HEK293 (cell line): ENCODE data around the gene CDK6.

Experiments
- CTCF ChIA-PET: fragments of 350-600 bp; formaldehyde crosslinking; extraction: SDS; loops from one replicate; lab custom pipeline; 2021; ENCODE audit warnings: antibody characterized with exemption; lab: Yijun Ruan, JAX
- POLR2A ChIA-PET: fragments of 300-600 bp; formaldehyde crosslinking; extraction: SDS; loops from one replicate; lab custom pipeline; 2020; ENCODE audit warnings: antibody characterized with exemption, inconsistent platforms; lab: Yijun Ruan, JAX
- H3K27ac ChIP-seq: fragments of 200-500 bp; sonication (Bioruptor generic); 2 replicates; pipeline ENCODE4 v1.5.1; 2014; ENCODE audit warnings: low read depth, low read length, control low read depth, inconsistent platforms; ENCODE audit errors: extremely low read depth
- H3K36me3 ChIP-seq, 2 experiments: fragments of 200-500 bp in 1 of 2; sonication (Bioruptor generic) in 1 of 2; 1 replicate in 1 of 2; 2 replicates in 1 of 2; pipeline ENCODE4 v1.5.1; 2014 to 2017; ENCODE audit warnings: inconsistent platforms in 2 of 2, low read length in 2 of 2; ENCODE audit not compliant: control insufficient read depth in 2 of 2, insufficient read depth in 1 of 2
- H3K4me1 ChIP-seq: fragments of 200-500 bp; sonication (Bioruptor generic); 2 replicates; pipeline ENCODE4 v1.5.1; 2014; ENCODE audit warnings: mild to moderate bottlenecking, low read length, inconsistent platforms; ENCODE audit not compliant: control insufficient read depth, insufficient read depth
- H3K4me3 ChIP-seq: 2 replicates; pipeline ENCODE4 v1.5.1; 2011; ENCODE audit warnings: low read depth, mild to moderate bottlenecking, control low read depth, low read length, moderate library complexity
- H3K9me3 ChIP-seq: fragments of 200-500 bp; sonication (Bioruptor generic); 2 replicates; pipeline ENCODE4 v1.5.1; 2014; ENCODE audit warnings: low read depth, low read length, inconsistent platforms; ENCODE audit not compliant: control insufficient read depth, insufficient read depth
- GLIS2 ChIP-seq: fragments of 450-650 bp; formaldehyde crosslinking; IDR thresholded peaks from 2 replicates; pipeline ENCODE4 v1.5.1; 2016; ENCODE audit warnings: missing biosample characterization, missing genetic modification characterization
- IKZF3 ChIP-seq: fragments of 450-650 bp; IDR thresholded peaks from 2 replicates; pipeline ENCODE4 v1.5.0; 2018; ENCODE audit warnings: missing biosample characterization, mild to moderate bottlenecking, missing genetic modification characterization, moderate library complexity
- KLF10 ChIP-seq: fragments of 450-650 bp; IDR thresholded peaks from 2 replicates; pipeline ENCODE4 v1.5.1; 2018; ENCODE audit warnings: missing biosample characterization, mild to moderate bottlenecking, missing genetic modification characterization
- KLF16 ChIP-seq: fragments of 450-650 bp; formaldehyde crosslinking; IDR thresholded peaks from 2 replicates; pipeline ENCODE4 v1.5.1; 2017; ENCODE audit warnings: missing biosample characterization, missing genetic modification characterization
- KLF9 ChIP-seq: fragments of 450-650 bp; formaldehyde crosslinking; IDR thresholded peaks from 2 replicates; pipeline ENCODE4 v1.5.1; 2016; ENCODE audit warnings: missing biosample characterization, missing genetic modification characterization, low read depth
- SCRT1 ChIP-seq: fragments of 450-650 bp; formaldehyde crosslinking; IDR thresholded peaks from 2 replicates; pipeline ENCODE4 v1.5.1; 2016; ENCODE audit warnings: missing biosample characterization, missing genetic modification characterization, borderline replicate concordance
- YY2 ChIP-seq: fragments of 450-650 bp; formaldehyde crosslinking; IDR thresholded peaks from 2 replicates; pipeline ENCODE4 v1.5.1; 2016; ENCODE audit warnings: missing biosample characterization, missing genetic modification characterization
- ZEB2 ChIP-seq: fragments of 450-650 bp; formaldehyde crosslinking; IDR thresholded peaks from 2 replicates; pipeline ENCODE4 v1.5.1; 2016; ENCODE audit warnings: missing biosample characterization, missing genetic modification characterization
- ZFP37 ChIP-seq: fragments of 450-650 bp; formaldehyde crosslinking; IDR thresholded peaks from 2 replicates; pipeline ENCODE4 v1.5.1; 2016; ENCODE audit warnings: missing biosample characterization, missing genetic modification characterization
- ZNF140 ChIP-seq: fragments of 450-650 bp; formaldehyde crosslinking; IDR thresholded peaks from 2 replicates; pipeline ENCODE4 v1.5.1; 2016; ENCODE audit warnings: missing biosample characterization, missing genetic modification characterization
- ZNF146 ChIP-seq: fragments of 450-650 bp; formaldehyde crosslinking; IDR thresholded peaks from 2 replicates; pipeline ENCODE4 v1.5.1; 2016; ENCODE audit warnings: missing biosample characterization, missing genetic modification characterization
- ZNF211 ChIP-seq: fragments of 450-650 bp; formaldehyde crosslinking; IDR thresholded peaks from 2 replicates; pipeline ENCODE4 v1.5.1; 2016; ENCODE audit warnings: low read depth, missing biosample characterization, missing genetic modification characterization
- ZNF266 ChIP-seq: fragments of 450-650 bp; formaldehyde crosslinking; IDR thresholded peaks from 2 replicates; pipeline ENCODE4 v1.5.1; 2016; ENCODE audit warnings: missing biosample characterization, missing genetic modification characterization, low read depth
- ZNF311 ChIP-seq: fragments of 450-650 bp; formaldehyde crosslinking; IDR thresholded peaks from 2 replicates; pipeline ENCODE4 v1.5.1; 2017; ENCODE audit warnings: missing biosample characterization, missing genetic modification characterization, borderline replicate concordance
- ZNF530 ChIP-seq: fragments of 450-650 bp; formaldehyde crosslinking; IDR thresholded peaks from 2 replicates; pipeline ENCODE4 v1.5.1; 2016; ENCODE audit warnings: low read depth, missing biosample characterization, missing genetic modification characterization
- ZNF610 ChIP-seq: fragments of 450-650 bp; formaldehyde crosslinking; IDR thresholded peaks from 2 replicates; pipeline ENCODE4 v1.5.1; 2016; ENCODE audit warnings: missing biosample characterization, missing genetic modification characterization, borderline replicate concordance
- ZNF707 ChIP-seq: fragments of 450-650 bp; formaldehyde crosslinking; IDR thresholded peaks from 2 replicates; pipeline ENCODE4 v1.5.1; 2016; ENCODE audit warnings: missing biosample characterization, missing genetic modification characterization
- ZSCAN16 ChIP-seq: fragments of 450-650 bp; formaldehyde crosslinking; IDR thresholded peaks from 2 replicates; pipeline ENCODE4 v1.5.1; 2016; ENCODE audit warnings: missing biosample characterization, missing genetic modification characterization
- TF ChIP-seq, protein P1 (sequence below): fragments of 450-650 bp; formaldehyde crosslinking; conservative IDR thresholded peaks from 2 replicates; pipeline ENCODE4 v1.5.1; 2016; ENCODE audit warnings: low read depth, missing biosample characterization, missing genetic modification characterization
- TF ChIP-seq, protein P2 (sequence below): fragments of 450-650 bp; formaldehyde crosslinking; IDR thresholded peaks from 2 replicates; pipeline ENCODE4 v1.5.1; 2016; ENCODE audit warnings: missing biosample characterization, missing genetic modification characterization

Gene CDK6

DNA sequence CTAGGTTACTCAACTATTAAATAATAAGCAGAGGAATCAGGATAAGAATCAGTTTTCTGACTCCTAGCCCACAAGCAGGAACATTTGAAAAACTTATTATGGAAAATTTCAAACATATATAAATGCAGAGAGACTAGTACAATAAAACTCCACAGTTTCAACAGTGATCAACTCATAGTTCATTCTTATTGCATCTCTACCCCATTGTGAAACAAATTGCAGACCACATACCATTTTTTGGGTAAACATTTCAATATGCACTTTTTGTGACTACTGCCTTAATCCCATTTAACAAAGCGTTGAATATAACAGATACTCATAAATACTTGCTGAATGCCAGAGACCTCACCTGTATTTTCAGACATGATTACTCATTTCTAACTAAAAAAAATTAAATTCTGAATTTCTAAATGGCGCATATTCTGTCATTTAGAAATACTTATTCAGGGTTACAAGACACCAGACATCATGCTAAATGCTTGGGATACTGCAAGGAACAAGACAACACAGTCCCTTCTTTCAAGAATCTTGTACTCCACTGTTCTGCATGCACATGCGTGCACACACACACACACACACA, 11.4 kb downstream of the CDK6 start:
- CTCF ChIA-PET = no interaction called here
- no peak overlapping the region for H3K4me3 ChIP-seq
- no peak for TF ChIP-seq ZNF610 (tag by site-specific recombination)
- no peak for TF ChIP-seq ZNF311
- no peak for TF ChIP-seq ZNF707 (tag by site-specific recombination)
- TF ChIP-seq YY2 (tag by site-specific recombination) = no peak
- TF ChIP-seq KLF16 = no peak
- no peak for TF ChIP-seq SCRT1 (tag by site-specific recombination)
- TF ChIP-seq KLF9 (tag by site-specific recombination) = no peak
- no peak for TF ChIP-seq ZNF146 (tag by site-specific recombination)
- TF ChIP-seq, protein P1, sequence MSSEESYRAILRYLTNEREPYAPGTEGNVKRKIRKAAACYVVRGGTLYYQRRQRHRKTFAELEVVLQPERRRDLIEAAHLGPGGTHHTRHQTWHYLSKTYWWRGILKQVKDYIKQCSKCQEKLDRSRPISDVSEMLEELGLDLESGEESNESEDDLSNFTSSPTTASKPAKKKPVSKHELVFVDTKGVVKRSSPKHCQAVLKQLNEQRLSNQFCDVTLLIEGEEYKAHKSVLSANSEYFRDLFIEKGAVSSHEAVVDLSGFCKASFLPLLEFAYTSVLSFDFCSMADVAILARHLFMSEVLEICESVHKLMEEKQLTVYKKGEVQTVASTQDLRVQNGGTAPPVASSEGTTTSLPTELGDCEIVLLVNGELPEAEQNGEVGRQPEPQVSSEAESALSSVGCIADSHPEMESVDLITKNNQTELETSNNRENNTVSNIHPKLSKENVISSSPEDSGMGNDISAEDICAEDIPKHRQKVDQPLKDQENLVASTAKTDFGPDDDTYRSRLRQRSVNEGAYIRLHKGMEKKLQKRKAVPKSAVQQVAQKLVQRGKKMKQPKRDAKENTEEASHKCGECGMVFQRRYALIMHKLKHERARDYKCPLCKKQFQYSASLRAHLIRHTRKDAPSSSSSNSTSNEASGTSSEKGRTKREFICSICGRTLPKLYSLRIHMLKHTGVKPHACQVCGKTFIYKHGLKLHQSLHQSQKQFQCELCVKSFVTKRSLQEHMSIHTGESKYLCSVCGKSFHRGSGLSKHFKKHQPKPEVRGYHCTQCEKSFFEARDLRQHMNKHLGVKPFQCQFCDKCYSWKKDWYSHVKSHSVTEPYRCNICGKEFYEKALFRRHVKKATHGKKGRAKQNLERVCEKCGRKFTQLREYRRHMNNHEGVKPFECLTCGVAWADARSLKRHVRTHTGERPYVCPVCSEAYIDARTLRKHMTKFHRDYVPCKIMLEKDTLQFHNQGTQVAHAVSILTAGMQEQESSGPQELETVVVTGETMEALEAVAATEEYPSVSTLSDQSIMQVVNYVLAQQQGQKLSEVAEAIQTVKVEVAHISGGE (tag by site-specific recombination) = no peak
- no peak for TF ChIP-seq ZSCAN16 (tag by site-specific recombination)
- TF ChIP-seq ZEB2 = no peak
- TF ChIP-seq ZNF266 (tag by site-specific recombination) = no peak
- no peak for TF ChIP-seq ZNF211 (tag by site-specific recombination)
- no peak for TF ChIP-seq KLF10 (tag by site-specific recombination)
- TF ChIP-seq ZFP37 (tag by site-specific recombination) = no peak
- TF ChIP-seq, protein P2, sequence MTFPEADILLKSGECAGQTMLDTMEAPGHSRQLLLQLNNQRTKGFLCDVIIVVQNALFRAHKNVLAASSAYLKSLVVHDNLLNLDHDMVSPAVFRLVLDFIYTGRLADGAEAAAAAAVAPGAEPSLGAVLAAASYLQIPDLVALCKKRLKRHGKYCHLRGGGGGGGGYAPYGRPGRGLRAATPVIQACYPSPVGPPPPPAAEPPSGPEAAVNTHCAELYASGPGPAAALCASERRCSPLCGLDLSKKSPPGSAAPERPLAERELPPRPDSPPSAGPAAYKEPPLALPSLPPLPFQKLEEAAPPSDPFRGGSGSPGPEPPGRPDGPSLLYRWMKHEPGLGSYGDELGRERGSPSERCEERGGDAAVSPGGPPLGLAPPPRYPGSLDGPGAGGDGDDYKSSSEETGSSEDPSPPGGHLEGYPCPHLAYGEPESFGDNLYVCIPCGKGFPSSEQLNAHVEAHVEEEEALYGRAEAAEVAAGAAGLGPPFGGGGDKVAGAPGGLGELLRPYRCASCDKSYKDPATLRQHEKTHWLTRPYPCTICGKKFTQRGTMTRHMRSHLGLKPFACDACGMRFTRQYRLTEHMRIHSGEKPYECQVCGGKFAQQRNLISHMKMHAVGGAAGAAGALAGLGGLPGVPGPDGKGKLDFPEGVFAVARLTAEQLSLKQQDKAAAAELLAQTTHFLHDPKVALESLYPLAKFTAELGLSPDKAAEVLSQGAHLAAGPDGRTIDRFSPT (tag by site-specific recombination) = no peak

DNA sequence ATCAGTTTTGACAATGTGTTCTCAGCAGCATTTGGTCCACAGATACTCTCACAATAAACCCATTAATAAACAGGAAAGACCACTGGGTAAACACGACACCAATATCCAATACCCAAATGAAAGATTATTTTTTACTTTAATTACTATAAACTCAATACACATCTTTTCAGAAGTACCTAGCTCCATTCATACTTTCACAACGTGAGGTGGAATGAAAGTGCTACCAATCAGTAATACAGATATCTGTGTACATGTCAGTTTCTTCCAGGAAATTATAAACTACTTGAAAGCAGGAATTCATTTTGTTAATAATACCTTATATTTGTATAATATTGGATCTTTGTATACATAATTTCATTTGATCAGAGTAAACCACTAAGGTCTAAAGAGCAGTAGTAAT, 11.9 kb downstream of the CDK6 start:
- Histone ChIP-seq H3K4me1 (no peaks in the 10 kb centered on the region), H3K36me3 (no peaks in the 10 kb centered on the region), H3K27ac (no peak overlapping the region), H3K9me3 (no peaks in the 10 kb centered on the region), H3K4me3 (no peak overlapping the region)
- ChIA-PET POLR2A (no interaction called here), CTCF (no interaction called here)
- TF ChIP-seq ZNF530 (tag by site-specific recombination) (no peak), IKZF3 (tag by site-specific recombination) (no peak), ZNF140 (tag by site-specific recombination) (no peak), GLIS2 (no peak)

More for the DNA sequence above, 11.4 kb downstream of the CDK6 start:
- Histone ChIP-seq H3K9me3 (no peaks in the 10 kb centered on the region), H3K27ac (no peak overlapping the region), H3K4me1 (0 out of 2 replicates have a peak, but pooled peaks cover 3% of the 10 kb centered on the region), H3K36me3 (no peaks in the 10 kb centered on the region)
- POLR2A ChIA-PET = no interaction called here
